Activated naive CD8-positive, alpha-beta T cell treated with anti-CD3 and anti-CD28 coated beads, Interleukin-2, amount 10 ng/mL, durations not matched to agents 7 days and 5 days (primary cell): ENCODE measurements around the gene SHC4. TPM values are rescaled to one million over a fixed set of nuclear protein-coding genes. Genes with fewer than 3 reads are reported as not detected.
A peak's percentile ranks its signal among the peaks of the same experiment; 100 is the strongest.
"Not testable (repeated sequence)": the region's sequence is repeated elsewhere in the genome, so short reads cannot be mapped to it uniquely, and the experiment has no call there.

Experiments
- ATAC-seq: fragments of 150-1000 bp; cut with Tn5 transposase; one replicate; pipeline ENCODE4 v1.10.0; 2021; ENCODE audit warnings: low read depth, moderate library complexity
- POLR2A ChIA-PET: fragments of 350-600 bp; sonication (Branson Sonifier 250); formaldehyde crosslinking; loops from one replicate; lab custom pipeline; 2021; ENCODE audit warnings: antibody characterized with exemption; lab: Charles Lee
- DNase-seq: peaks from one replicate; pipeline ENCODE4 v3.0.0; 2021
- H3K27ac Mint-ChIP-seq: one replicate; pipeline ENCODE4 v1.8.0; 2022; ENCODE audit warnings: mild to moderate bottlenecking, mixed read lengths
- H3K27me3 Mint-ChIP-seq: one replicate; pipeline ENCODE4 v1.8.0; 2022; ENCODE audit warnings: mild to moderate bottlenecking, moderate library complexity, mixed read lengths
- H3K36me3 Mint-ChIP-seq: one replicate; pipeline ENCODE4 v1.8.0; 2021; ENCODE audit warnings: mild to moderate bottlenecking, mixed read lengths
- H3K4me1 Mint-ChIP-seq: one replicate; pipeline ENCODE4 v1.8.0; 2021; ENCODE audit warnings: mixed read lengths
- H3K4me3 Mint-ChIP-seq: one replicate; pipeline ENCODE4 v1.8.0; 2022; ENCODE audit warnings: mild to moderate bottlenecking, moderate library complexity, mixed read lengths
- H3K9me3 Mint-ChIP-seq: one replicate; pipeline ENCODE4 v1.8.0; 2021; ENCODE audit warnings: mixed read lengths
- total RNA-seq, 2 experiments: library from RNA; stranded (reverse); gene quantifications; one replicate each; pipeline ENCODE4 v1.2.3, GENCODE V29; 2021

Gene SHC4
- total RNA-seq, 2 experiments from 2014 or later, result 0.23 to 0.47 TPM

GRCh38 chr15:48861813-48862431 is 101.8 kb downstream of the SHC4 start:
- POLR2A ChIA-PET, result interaction anchor here (0.6 to 1.6 kb wide), 4 partner anchors 77 to 561 kb away, joined by 3 to 8 read pairs (median 3); partner anchors contain the start of gene FGF7
- peaks cover 7% of the 10 kb centered on the region for H3K4me1 Mint-ChIP-seq
- H3K27ac Mint-ChIP-seq, result no peak overlapping the region
- no peaks in the 10 kb centered on the region for H3K36me3 Mint-ChIP-seq
- DNase-seq, result no peak
- peaks cover 14% of the 10 kb centered on the region for H3K27me3 Mint-ChIP-seq
- H3K9me3 Mint-ChIP-seq, result no peaks in the 10 kb centered on the region
- H3K4me3 Mint-ChIP-seq, result no peak overlapping the region
- ATAC-seq, result peak; percentile 72

DNA sequence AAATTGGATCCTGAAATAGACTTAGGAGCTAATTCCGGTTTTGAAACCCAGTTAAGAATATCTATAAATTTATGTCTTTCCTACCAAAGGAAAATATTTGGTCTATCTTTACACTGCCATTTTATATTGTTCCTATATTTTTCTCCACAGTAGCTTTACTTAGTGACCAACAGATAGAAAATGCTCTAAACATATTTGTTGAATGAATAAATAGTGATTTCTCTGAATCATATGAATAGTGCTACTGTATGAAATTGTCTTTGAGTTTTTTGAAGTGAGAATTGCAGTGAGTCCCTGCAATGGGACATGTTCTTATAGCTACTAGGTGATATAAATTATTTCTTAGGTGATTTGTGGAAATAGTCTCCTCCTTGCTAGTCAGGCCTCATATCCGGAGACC is 104.3 kb downstream of the SHC4 start:
- H3K27me3 Mint-ChIP-seq, result peaks cover 24% of the 10 kb centered on the region
- H3K4me1 Mint-ChIP-seq, result peaks cover 7% of the 10 kb centered on the region
- H3K36me3 Mint-ChIP-seq, result no peaks in the 10 kb centered on the region
- ATAC-seq, result no peak
- H3K9me3 Mint-ChIP-seq, result no peaks in the 10 kb centered on the region
- no peak overlapping the region for H3K27ac Mint-ChIP-seq
- no peak for DNase-seq
- no peak overlapping the region for H3K4me3 Mint-ChIP-seq
- POLR2A ChIA-PET, result no interaction called here

GRCh38 chr15:48858401-48858800 is 105.3 kb downstream of the SHC4 start:
- DNase-seq, result no peak
- POLR2A ChIA-PET, result no interaction called here
- H3K4me3 Mint-ChIP-seq, result no peak overlapping the region
- ATAC-seq, result no peak
- no peaks in the 10 kb centered on the region for H3K36me3 Mint-ChIP-seq
- H3K27me3 Mint-ChIP-seq, result peaks cover 32% of the 10 kb centered on the region
- peaks cover 7% of the 10 kb centered on the region for H3K4me1 Mint-ChIP-seq
- no peak overlapping the region for H3K27ac Mint-ChIP-seq
- H3K9me3 Mint-ChIP-seq, result no peaks in the 10 kb centered on the region

DNA sequence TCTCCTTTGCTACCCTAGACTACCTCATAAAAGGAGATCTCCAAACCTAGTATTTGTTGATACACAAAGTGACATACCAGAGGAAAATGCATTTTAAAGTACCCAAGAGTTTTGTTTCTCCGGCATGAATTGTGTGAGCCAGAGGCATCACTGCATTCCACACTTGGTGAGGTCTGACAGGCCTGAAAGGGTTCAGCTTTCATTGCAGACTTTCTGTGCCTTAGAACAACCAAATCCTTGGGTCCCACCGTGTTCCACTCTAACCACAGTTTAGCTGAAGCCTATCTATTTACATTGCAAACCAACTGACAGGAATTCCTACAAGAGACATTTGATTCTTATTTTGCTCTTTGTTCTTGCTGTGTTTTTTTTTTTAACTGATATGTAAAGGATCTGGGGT is 106.8 kb downstream of the SHC4 start:
- no peak for ATAC-seq
- POLR2A ChIA-PET, result no interaction called here
- Mint-ChIP-seq H3K36me3 (no peaks in the 10 kb centered on the region), H3K4me3 (no peak overlapping the region), H3K9me3 (no peaks in the 10 kb centered on the region), H3K4me1 (peaks cover 2% of the 10 kb centered on the region), H3K27ac (no peak overlapping the region), H3K27me3 (peaks cover 36% of the 10 kb centered on the region)
- no peak for DNase-seq

DNA sequence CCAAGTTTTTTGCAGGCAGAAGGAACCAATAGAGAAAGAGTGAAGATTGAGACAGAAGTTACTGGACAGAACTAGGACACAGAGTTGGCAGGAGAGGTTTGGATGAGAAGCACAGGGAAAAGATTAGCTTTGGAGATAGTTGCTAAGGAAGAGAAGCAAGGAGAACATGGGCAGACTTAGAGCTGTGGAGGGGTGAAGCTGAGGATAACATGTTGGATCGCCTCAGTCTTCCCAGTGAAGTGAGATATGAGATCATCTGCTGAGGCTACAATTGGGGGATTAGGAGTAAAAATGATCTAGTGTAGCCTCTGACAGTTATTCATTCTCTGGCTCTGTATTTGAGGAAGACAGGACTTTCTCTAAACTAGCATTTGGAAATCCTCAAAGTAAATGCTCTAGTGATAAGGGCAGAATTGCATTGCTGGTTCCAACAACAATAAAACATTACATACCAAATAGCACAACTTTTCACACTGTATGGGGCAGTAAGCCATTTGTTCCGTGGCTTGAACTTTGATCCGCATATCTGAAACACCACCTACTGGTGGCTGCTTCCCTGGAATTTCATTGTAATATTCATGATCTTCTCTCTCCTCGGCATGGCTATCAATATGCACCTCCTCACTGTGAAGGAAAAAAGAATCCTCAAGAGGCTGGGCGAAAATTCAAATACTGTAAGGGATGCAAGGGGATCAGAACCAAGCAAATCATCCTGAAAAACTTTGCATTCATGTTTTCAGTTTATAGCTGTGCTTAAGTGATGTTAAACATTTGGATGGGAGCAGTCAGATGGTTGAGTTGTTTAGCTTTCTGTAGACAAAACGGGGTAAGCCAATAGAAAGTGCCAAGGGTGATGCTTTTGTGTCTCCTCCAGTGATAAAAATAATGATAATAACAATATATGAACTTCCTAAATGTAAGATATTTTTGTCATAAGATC is 107.9 kb downstream of the SHC4 start:
- Mint-ChIP-seq H3K27me3 (peaks cover 36% of the 10 kb centered on the region), H3K36me3 (no peaks in the 10 kb centered on the region), H3K4me3 (no peak overlapping the region), H3K4me1 (no peaks in the 10 kb centered on the region), H3K9me3 (no peaks in the 10 kb centered on the region), H3K27ac (no peak overlapping the region)
- POLR2A ChIA-PET, result no interaction called here
- ATAC-seq (no peak), DNase-seq (no peak)

GRCh38 chr15:48854434-48854833 is 109.3 kb downstream of the SHC4 start:
- ATAC-seq, H3K4me3 Mint-ChIP-seq, POLR2A ChIA-PET: not testable (repeated sequence)

DNA sequence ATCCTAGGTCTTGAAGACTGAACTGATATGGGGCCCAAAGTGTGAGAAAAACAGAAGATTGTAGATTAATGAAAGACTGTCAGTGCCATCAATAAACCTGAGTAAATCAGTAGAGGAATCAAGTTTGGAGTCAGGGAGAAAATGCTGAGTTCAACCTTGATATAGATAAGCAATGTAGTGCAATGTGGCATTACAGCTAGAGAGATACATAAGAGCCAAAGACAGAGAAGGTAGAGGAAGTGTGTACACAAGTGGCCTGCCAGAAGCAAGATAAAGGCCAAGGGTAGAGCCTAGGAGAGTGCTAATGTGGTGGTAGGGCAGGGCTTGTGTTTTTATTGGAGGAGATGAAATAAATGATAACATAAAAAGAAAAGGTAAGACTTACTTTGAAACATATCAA is 111.8 kb downstream of the SHC4 start:
- POLR2A ChIA-PET, result no interaction called here
- H3K4me3 Mint-ChIP-seq, result no peak overlapping the region

More at GRCh38 chr15:48854434-48854833, 109.3 kb downstream of the SHC4 start:
- not testable (repeated sequence) for H3K4me1 Mint-ChIP-seq, H3K36me3 Mint-ChIP-seq, H3K9me3 Mint-ChIP-seq, H3K27ac Mint-ChIP-seq, DNase-seq
- H3K27me3 Mint-ChIP-seq, result peaks cover 36% of the 10 kb centered on the region

DNA sequence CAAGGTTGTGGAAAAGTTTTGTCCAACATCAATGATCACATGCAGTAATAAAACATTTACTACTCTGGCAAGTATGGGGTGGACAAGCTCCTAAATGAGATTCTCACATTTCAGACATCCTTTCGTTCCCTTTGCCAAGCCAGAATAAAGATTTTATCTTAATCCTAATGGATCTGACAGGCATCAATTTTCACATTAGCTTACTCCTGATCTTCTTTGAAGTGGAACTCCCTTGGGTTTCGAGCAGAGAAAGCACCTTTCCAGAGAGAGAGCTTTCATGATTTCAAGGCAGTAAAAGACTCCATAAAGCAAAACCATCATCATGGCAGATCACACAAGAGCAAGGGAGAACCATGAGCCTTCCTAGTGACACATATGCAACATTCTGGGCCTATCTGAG is 113.1 kb downstream of the SHC4 start:
- Mint-ChIP-seq H3K4me3 (no peak overlapping the region), H3K4me1 (no peaks in the 10 kb centered on the region), H3K27ac (no peak overlapping the region)

More for the DNA sequence above, 111.8 kb downstream of the SHC4 start:
- no peaks in the 10 kb centered on the region for H3K4me1 Mint-ChIP-seq
- no peaks in the 10 kb centered on the region for H3K9me3 Mint-ChIP-seq
- DNase-seq (no peak), ATAC-seq (no peak)
- H3K27me3 Mint-ChIP-seq, result peaks cover 24% of the 10 kb centered on the region
- H3K36me3 Mint-ChIP-seq, result peaks cover 2% of the 10 kb centered on the region
- no peak overlapping the region for H3K27ac Mint-ChIP-seq

GRCh38 chr15:48845123-48845522 is 118.6 kb downstream of the SHC4 start:
- H3K4me3 Mint-ChIP-seq, result no peak overlapping the region
- ATAC-seq (no peak), DNase-seq (no peak)
- no peaks in the 10 kb centered on the region for H3K4me1 Mint-ChIP-seq
- no peaks in the 10 kb centered on the region for H3K9me3 Mint-ChIP-seq
- H3K27ac Mint-ChIP-seq, result no peak overlapping the region
- H3K27me3 Mint-ChIP-seq, result peaks cover 2% of the 10 kb centered on the region
- H3K36me3 Mint-ChIP-seq, result peaks cover 2% of the 10 kb centered on the region
- POLR2A ChIA-PET, result no interaction called here

More for the DNA sequence above, 113.1 kb downstream of the SHC4 start:
- H3K9me3 Mint-ChIP-seq, result no peaks in the 10 kb centered on the region
- peaks cover 18% of the 10 kb centered on the region for H3K27me3 Mint-ChIP-seq
- POLR2A ChIA-PET, result no interaction called here
- no peak for ATAC-seq
- peaks cover 2% of the 10 kb centered on the region for H3K36me3 Mint-ChIP-seq
- DNase-seq, result no peak

DNA sequence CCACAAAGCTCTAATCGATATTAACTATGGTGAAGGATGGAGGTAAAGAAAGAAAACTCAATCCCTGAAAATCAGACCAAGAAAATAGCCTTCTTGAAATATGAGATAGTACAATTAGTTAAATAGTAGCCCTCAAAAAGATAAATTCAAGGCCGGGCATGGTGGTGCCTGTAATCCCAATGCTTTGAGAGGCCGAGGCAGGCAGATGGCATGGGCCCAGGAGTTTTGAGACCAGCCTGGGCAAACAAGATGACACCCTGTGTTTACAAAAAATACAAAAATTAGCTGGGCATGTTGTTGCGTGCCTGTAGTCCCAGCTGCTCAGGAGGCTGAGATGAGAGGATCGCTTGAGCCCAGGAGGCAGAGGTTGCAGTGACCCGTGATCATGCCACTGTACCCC is 121.2 kb downstream of the SHC4 start:
- DNase-seq (no peak), ATAC-seq (no peak)
- Mint-ChIP-seq H3K9me3 (no peaks in the 10 kb centered on the region), H3K27ac (no peak overlapping the region), H3K4me1 (no peaks in the 10 kb centered on the region), H3K27me3 (peaks cover 2% of the 10 kb centered on the region), H3K4me3 (no peak overlapping the region), H3K36me3 (no peaks in the 10 kb centered on the region)
- POLR2A ChIA-PET, result no interaction called here

DNA sequence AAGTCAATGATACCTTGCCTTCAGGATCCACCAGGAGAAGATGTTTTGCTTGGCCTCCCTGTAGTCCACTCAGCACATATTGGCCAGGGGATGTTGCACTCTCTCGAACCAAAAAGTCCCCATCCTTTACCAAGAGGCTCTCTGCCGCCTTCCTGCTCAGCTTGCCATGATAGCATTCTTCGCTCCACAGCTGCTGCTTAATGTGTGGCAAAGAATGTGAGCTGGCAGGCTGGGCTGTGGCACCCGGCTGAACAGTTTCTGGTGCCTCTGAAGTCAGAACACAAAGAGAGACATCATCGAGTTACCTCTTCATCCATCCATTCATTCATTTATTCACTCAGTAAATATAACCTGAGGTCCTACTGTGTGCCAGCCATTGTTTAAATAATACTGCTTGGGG is 129.0 kb downstream of the SHC4 start:
- peaks cover 5% of the 10 kb centered on the region for H3K9me3 Mint-ChIP-seq
- H3K4me1 Mint-ChIP-seq, result no peaks in the 10 kb centered on the region
- POLR2A ChIA-PET, result no interaction called here
- ATAC-seq, result no peak
- H3K36me3 Mint-ChIP-seq, result peaks cover 3% of the 10 kb centered on the region
- no peak overlapping the region for H3K4me3 Mint-ChIP-seq
- peaks cover 19% of the 10 kb centered on the region for H3K27me3 Mint-ChIP-seq
- DNase-seq, result no peak
- no peak overlapping the region for H3K27ac Mint-ChIP-seq

DNA sequence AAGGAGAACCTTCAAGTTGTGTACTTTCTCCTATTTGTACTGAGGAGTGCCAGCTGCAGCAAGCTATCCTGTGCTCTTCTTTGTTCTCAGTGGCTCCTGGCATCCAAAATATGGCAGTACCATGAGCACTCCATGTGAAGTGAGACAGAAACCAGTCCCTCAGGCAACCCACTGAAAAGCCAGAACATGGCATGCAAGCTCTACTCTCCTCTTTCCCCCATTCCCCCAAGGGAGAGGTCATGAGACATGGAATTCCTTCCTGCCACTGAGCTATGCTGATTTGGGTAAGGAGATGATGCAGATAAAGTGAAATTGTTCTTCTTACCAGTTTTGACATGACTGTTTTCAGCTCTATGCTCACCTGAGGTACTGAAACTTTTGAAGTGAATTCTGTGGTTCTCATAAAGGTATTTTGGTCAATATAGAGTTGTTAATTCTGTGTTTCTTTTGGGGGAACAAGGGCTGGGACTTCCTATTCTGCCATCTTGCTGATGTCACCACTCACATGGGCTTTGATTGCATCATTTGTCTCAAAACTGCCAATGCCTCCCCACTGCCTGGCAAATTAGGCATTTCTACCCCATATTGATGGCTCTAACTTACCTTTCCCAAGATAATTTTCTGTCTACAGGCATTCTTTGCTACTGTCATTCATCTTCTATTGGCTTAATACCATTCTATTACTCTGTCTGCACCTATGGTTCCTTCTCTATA is 130.0 kb downstream of the SHC4 start:
- Mint-ChIP-seq H3K4me3 (no peak overlapping the region), H3K36me3 (peaks cover 3% of the 10 kb centered on the region), H3K4me1 (no peaks in the 10 kb centered on the region), H3K27me3 (peaks cover 22% of the 10 kb centered on the region), H3K27ac (no peak overlapping the region), H3K9me3 (peaks cover 5% of the 10 kb centered on the region)
- POLR2A ChIA-PET, result interaction anchor here (0.9 kb wide), 1 partner anchor 122 kb away, joined by 3 read pairs; no protein-coding TSS in a partner anchor
- DNase-seq (no peak), ATAC-seq (no peak)

DNA sequence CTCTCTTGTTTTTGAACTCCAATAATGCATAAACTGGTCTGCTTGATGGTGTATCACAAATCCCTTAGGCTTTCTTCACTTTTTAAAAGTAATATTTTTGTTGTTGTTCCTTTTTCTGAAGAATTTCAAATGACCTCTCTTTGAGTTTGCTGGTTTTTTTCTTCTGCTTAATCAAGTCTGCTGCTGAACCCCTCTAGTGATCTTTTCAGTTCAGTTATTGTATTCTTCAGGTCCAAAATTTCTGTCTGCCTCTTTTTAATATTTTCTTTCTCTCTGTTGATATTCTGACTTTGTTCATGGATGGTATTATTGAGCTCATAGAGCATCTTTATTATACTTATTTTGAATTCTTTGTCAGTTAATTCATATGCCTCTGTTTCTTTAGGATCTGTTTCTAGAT is 131.1 kb downstream of the SHC4 start:
- Mint-ChIP-seq H3K36me3 (peaks cover 3% of the 10 kb centered on the region), H3K27ac (no peak overlapping the region), H3K4me3 (no peak overlapping the region), H3K4me1 (no peaks in the 10 kb centered on the region), H3K27me3 (peaks cover 23% of the 10 kb centered on the region), H3K9me3 (peaks cover 5% of the 10 kb centered on the region)
- POLR2A ChIA-PET, result interaction anchor here (0.9 kb wide), 1 partner anchor 121 kb away, joined by 3 read pairs; no protein-coding TSS in a partner anchor
- DNase-seq (no peak), ATAC-seq (no peak)
